ENCODE results near the gene PERP. TPM values are rescaled to one million over a fixed set of nuclear protein-coding genes. Genes with fewer than 3 reads are reported as not detected.
"Not testable (repeated sequence)": the region's sequence is repeated elsewhere in the genome, so short reads cannot be mapped to it uniquely, and the experiment has no call there.

Gene PERP
- polyA plus RNA-seq, 3 donors = not detected

GRCh38 chr6:138084904-138085838 lies 22.0 kb downstream of the PERP start:
- Histone ChIP-seq H3K9me3 (replicated peaks in 1 of 2; ENCODE audit: control insufficient read depth in 1 of 2, insufficient read depth in 1 of 2, low read length in 2 of 2) (no peaks in the 10 kb centered on the region), H3K4me2 (replicated peaks; ENCODE audit: extremely low read depth, low read length, poor library complexity, severe bottlenecking) (no peak overlapping the region), H3K36me3 (replicated peaks in 1 of 2; ENCODE audit: control insufficient read depth in 1 of 2, insufficient read depth in 2 of 2, low read length in 2 of 2) (no peaks in the 10 kb centered on the region), H2AFZ (ENCODE audit: insufficient read depth, low read depth, low read length, poor library complexity, severe bottlenecking) (no peak overlapping the region), H3K27ac (ENCODE audit: low read depth in 1 of 2, low read length in 2 of 2) (no peak overlapping the region), H3K79me2 (ENCODE audit: insufficient read depth, low read length) (no peaks in the 10 kb centered on the region), H3K27me3 (ENCODE audit: control insufficient read depth in 2 of 2, insufficient read depth in 2 of 2, low read length in 2 of 2) (peaks cover 2% of the 10 kb centered on the region in 2 donors), H3K4me1 (ENCODE audit: control insufficient read depth in 1 of 2, insufficient read depth in 2 of 2, low read length in 2 of 2) (no peaks in the 10 kb centered on the region), H3K9ac (ENCODE audit: insufficient read depth, low read length, poor library complexity, severe bottlenecking) (no peak overlapping the region), H4K20me1 (ENCODE audit: insufficient read depth, low read length) (no peaks in the 10 kb centered on the region), H3K4me3 (replicated peaks in 1 of 3; ENCODE audit: low read depth in 2 of 3, low read length in 3 of 3) (no peak overlapping the region)
- Mint-ChIP-seq H3K36me3 (no peaks in the 10 kb centered on the region), H3K27me3 (ENCODE audit: low read depth in 3 of 3) (peaks cover 0 to 2% (median under 1%) of the 10 kb centered on the region in 3 donors), H3K27ac (no peak overlapping the region), H3K9me3 (peaks cover 0 to 6% (median 0%) of the 10 kb centered on the region in 7 donors), H3K4me3 (no peak overlapping the region), H3K4me1 (no peaks in the 10 kb centered on the region)
- TF ChIP-seq CTCF (IDR thresholded peaks at IDR 0.05) = no peak
- intact Hi-C loops (cut with micrococcal nuclease) = no loop called here
- DNase-seq = no peak
- 93% methylated on average over 7 of the region's 10 CpGs for WGBS (ENCODE audit: insufficient coverage)

GRCh38 chr6:138082232-138082631 lies 25.0 kb downstream of the PERP start:
- no peak overlapping the region for H3K4me2 ChIP-seq (replicated peaks; ENCODE audit: extremely low read depth, low read length, poor library complexity, severe bottlenecking)
- Mint-ChIP-seq H3K4me1 (no peaks in the 10 kb centered on the region), H3K27ac (no peak overlapping the region), H3K27me3 (ENCODE audit: low read depth in 3 of 3) (peaks cover 2 to 9% (median 2%) of the 10 kb centered on the region in 3 donors), H3K36me3 (no peaks in the 10 kb centered on the region), H3K9me3 (peaks cover 3 to 6% (median 3%) of the 10 kb centered on the region in 7 donors), H3K4me3 (no peak overlapping the region)
- no peaks in the 10 kb centered on the region for H3K9me3 ChIP-seq (replicated peaks in 1 of 2; ENCODE audit: control insufficient read depth in 1 of 2, insufficient read depth in 1 of 2, low read length in 2 of 2)
- 99% methylated on average over 8 of the region's 12 CpGs for WGBS (ENCODE audit: insufficient coverage)
- no peak overlapping the region for H3K27ac ChIP-seq (ENCODE audit: low read depth in 1 of 2, low read length in 2 of 2)
- no peaks in the 10 kb centered on the region for H3K4me1 ChIP-seq (ENCODE audit: control insufficient read depth in 1 of 2, insufficient read depth in 2 of 2, low read length in 2 of 2)
- no peaks in the 10 kb centered on the region for H4K20me1 ChIP-seq (ENCODE audit: insufficient read depth, low read length)
- H2AFZ ChIP-seq (ENCODE audit: insufficient read depth, low read depth, low read length, poor library complexity, severe bottlenecking) = no peak overlapping the region
- no peak for TF ChIP-seq CTCF (IDR thresholded peaks at IDR 0.05)
- no peaks in the 10 kb centered on the region for H3K36me3 ChIP-seq (replicated peaks in 1 of 2; ENCODE audit: control insufficient read depth in 1 of 2, insufficient read depth in 2 of 2, low read length in 2 of 2)
- no peak overlapping the region for H3K9ac ChIP-seq (ENCODE audit: insufficient read depth, low read length, poor library complexity, severe bottlenecking)
- intact Hi-C loops (cut with micrococcal nuclease) = no loop called here
- DNase-seq = no peak
- no peaks in the 10 kb centered on the region for H3K79me2 ChIP-seq (ENCODE audit: insufficient read depth, low read length)
- H3K4me3 ChIP-seq (replicated peaks in 1 of 3; ENCODE audit: low read depth in 2 of 3, low read length in 3 of 3) = no peak overlapping the region
- H3K27me3 ChIP-seq (ENCODE audit: control insufficient read depth in 2 of 2, insufficient read depth in 2 of 2, low read length in 2 of 2) = peaks cover 2% of the 10 kb centered on the region in 2 donors

- H2AFZ ChIP-seq (ENCODE audit: insufficient read depth, low read depth, low read length, poor library complexity, severe bottlenecking); H3K79me2 ChIP-seq (ENCODE audit: insufficient read depth, low read length); H3K27ac ChIP-seq (ENCODE audit: low read depth in 1 of 2, low read length in 2 of 2); H3K36me3 ChIP-seq (replicated peaks in 1 of 2; ENCODE audit: control insufficient read depth in 1 of 2, insufficient read depth in 2 of 2, low read length in 2 of 2); H3K4me1 ChIP-seq (ENCODE audit: control insufficient read depth in 1 of 2, insufficient read depth in 2 of 2, low read length in 2 of 2); H3K4me2 ChIP-seq (replicated peaks; ENCODE audit: extremely low read depth, low read length, poor library complexity, severe bottlenecking); H3K9me3 ChIP-seq (replicated peaks in 1 of 2; ENCODE audit: control insufficient read depth in 1 of 2, insufficient read depth in 1 of 2, low read length in 2 of 2); H3K4me1 Mint-ChIP-seq; DNase-seq; intact Hi-C loops (cut with micrococcal nuclease); H3K4me3 Mint-ChIP-seq; H3K9ac ChIP-seq (ENCODE audit: insufficient read depth, low read length, poor library complexity, severe bottlenecking); H4K20me1 ChIP-seq (ENCODE audit: insufficient read depth, low read length); H3K27ac Mint-ChIP-seq; H3K36me3 Mint-ChIP-seq; H3K4me3 ChIP-seq (replicated peaks in 1 of 3; ENCODE audit: low read depth in 2 of 3, low read length in 3 of 3); H3K27me3 ChIP-seq (ENCODE audit: control insufficient read depth in 2 of 2, insufficient read depth in 2 of 2, low read length in 2 of 2): not testable (repeated sequence)
- H3K9me3 Mint-ChIP-seq = peaks cover 2 to 19% (median 10%) of the 10 kb centered on the region in 7 donors
- H3K27me3 Mint-ChIP-seq (ENCODE audit: low read depth in 3 of 3) = peaks cover 3 to 11% (median 7%) of the 10 kb centered on the region in 3 donors
Measured at GRCh38 chr6:138079556-138079955, 27.7 kb downstream of the PERP start.

Measured in CD14-positive monocyte (primary cell).